ENCODE data around the gene DCAF4. TPM values are rescaled to one million over a fixed set of nuclear protein-coding genes. Genes with fewer than 3 reads are reported as not detected.

The DCAF4 gene
- total and polyA plus RNA-seq, 8 donors: 0.58 to 139 (median 7.7) TPM

DNA sequence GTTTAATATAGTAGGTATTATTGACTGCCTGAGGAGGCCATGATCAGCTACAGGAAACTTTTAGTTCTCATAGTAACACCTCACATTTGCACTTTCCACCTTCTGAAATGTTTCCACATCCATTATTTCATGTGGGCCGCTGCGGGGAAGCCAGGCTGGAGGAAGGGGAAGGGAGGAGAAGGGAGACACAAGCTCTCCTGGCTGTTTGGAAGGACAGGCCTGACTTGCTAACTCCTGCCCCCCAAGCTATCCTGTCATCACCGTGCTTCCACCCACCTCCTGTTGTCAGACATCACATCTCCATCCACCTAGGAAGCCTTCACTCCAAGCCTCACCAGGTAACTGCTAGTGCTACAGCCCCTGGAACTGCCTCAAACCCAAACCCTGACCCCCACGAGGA lies 41.9 kb upstream of the DCAF4 start:
- Histone ChIP-seq H3K4me1 (no peaks in the 10 kb centered on the region), H3K4me3 (no peak overlapping the region), H3K27ac (no peak overlapping the region), H3K36me3 (no peaks in the 10 kb centered on the region), H3K27me3 (peaks cover 0 to 44% (median 4%) of the 10 kb centered on the region in 3 donors), H3K9me3 (no peaks in the 10 kb centered on the region)
- WGBS, 5 donors: 62 to 76% (median 67%) methylated on average over 4 of the region's 4 CpGs
- no peak for DNase-seq
- intact Hi-C loops (cut with DNase I; ENCODE audit: low total_unique reads): no loop called here
- no peak for TF ChIP-seq EP300 (IDR thresholded peaks at IDR 0.05)
- TF ChIP-seq POLR2A (IDR thresholded peaks at IDR 0.05): no peak
- no peak for TF ChIP-seq POLR2AphosphoS5 (IDR thresholded peaks at IDR 0.05)
- TF ChIP-seq, protein P1, sequence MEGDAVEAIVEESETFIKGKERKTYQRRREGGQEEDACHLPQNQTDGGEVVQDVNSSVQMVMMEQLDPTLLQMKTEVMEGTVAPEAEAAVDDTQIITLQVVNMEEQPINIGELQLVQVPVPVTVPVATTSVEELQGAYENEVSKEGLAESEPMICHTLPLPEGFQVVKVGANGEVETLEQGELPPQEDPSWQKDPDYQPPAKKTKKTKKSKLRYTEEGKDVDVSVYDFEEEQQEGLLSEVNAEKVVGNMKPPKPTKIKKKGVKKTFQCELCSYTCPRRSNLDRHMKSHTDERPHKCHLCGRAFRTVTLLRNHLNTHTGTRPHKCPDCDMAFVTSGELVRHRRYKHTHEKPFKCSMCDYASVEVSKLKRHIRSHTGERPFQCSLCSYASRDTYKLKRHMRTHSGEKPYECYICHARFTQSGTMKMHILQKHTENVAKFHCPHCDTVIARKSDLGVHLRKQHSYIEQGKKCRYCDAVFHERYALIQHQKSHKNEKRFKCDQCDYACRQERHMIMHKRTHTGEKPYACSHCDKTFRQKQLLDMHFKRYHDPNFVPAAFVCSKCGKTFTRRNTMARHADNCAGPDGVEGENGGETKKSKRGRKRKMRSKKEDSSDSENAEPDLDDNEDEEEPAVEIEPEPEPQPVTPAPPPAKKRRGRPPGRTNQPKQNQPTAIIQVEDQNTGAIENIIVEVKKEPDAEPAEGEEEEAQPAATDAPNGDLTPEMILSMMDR (IDR thresholded peaks at IDR 0.05): no peak

GRCh38 chr14:72887514-72887913 lies 38.8 kb upstream of the DCAF4 start:
- 88 to 94% (median 93%) methylated on average over 3 of the region's 3 CpGs for WGBS, 5 donors
- no peaks in the 10 kb centered on the region for H3K9me3 ChIP-seq
- TF ChIP-seq, protein P1 (IDR thresholded peaks at IDR 0.05): no peak
- TF ChIP-seq EP300 (IDR thresholded peaks at IDR 0.05): no peak
- no peak for TF ChIP-seq POLR2A (IDR thresholded peaks at IDR 0.05)
- TF ChIP-seq POLR2AphosphoS5 (IDR thresholded peaks at IDR 0.05): no peak
- H3K4me3 ChIP-seq: no peak overlapping the region
- peaks cover 0 to 73% (median 31%) of the 10 kb centered on the region in 3 donors for H3K27me3 ChIP-seq
- H3K36me3 ChIP-seq: no peaks in the 10 kb centered on the region
- intact Hi-C loops (cut with DNase I; ENCODE audit: low total_unique reads): no loop called here
- no peak overlapping the region for H3K27ac ChIP-seq
- peaks cover 11 to 14% (median 12%) of the 10 kb centered on the region in 4 donors for H3K4me1 ChIP-seq
- DNase-seq: no peak

- WGBS, 5 donors: 72 to 86% (median 81%) methylated on average over 2 of the region's 2 CpGs
- Histone ChIP-seq H3K4me3 (no peak overlapping the region), H3K36me3 (no peaks in the 10 kb centered on the region), H3K9me3 (no peaks in the 10 kb centered on the region), H3K4me1 (peaks cover 18 to 20% (median 18%) of the 10 kb centered on the region in 4 donors), H3K27ac (no peak overlapping the region), H3K27me3 (peaks cover 0 to 73% (median 35%) of the 10 kb centered on the region in 3 donors)
- intact Hi-C loops (cut with DNase I; ENCODE audit: low total_unique reads): no loop called here
- no peak for TF ChIP-seq EP300 (IDR thresholded peaks at IDR 0.05)
- TF ChIP-seq, protein P1 (IDR thresholded peaks at IDR 0.05): no peak
- no peak for TF ChIP-seq POLR2A (IDR thresholded peaks at IDR 0.05)
- TF ChIP-seq POLR2AphosphoS5 (IDR thresholded peaks at IDR 0.05): no peak
- DNase-seq: no peak
Observed at GRCh38 chr14:72888192-72888591, 38.1 kb upstream of the DCAF4 start.

GRCh38 chr14:72888636-72889201 lies 37.5 kb upstream of the DCAF4 start:
- no peak for DNase-seq
- intact Hi-C loops (cut with DNase I; ENCODE audit: low total_unique reads): no loop called here
- H3K4me1 ChIP-seq: peaks cover 18 to 23% (median 21%) of the 10 kb centered on the region in 4 donors
- H3K9me3 ChIP-seq: no peaks in the 10 kb centered on the region
- TF ChIP-seq EP300 (IDR thresholded peaks at IDR 0.05): no peak
- H3K4me3 ChIP-seq: no peak overlapping the region
- WGBS, 5 donors: 73 to 79% (median 75%) methylated on average over 2 of the region's 2 CpGs
- peaks cover 0 to 76% (median 35%) of the 10 kb centered on the region in 3 donors for H3K27me3 ChIP-seq
- no peaks in the 10 kb centered on the region for H3K36me3 ChIP-seq
- no peak overlapping the region for H3K27ac ChIP-seq

- intact Hi-C loops (cut with DNase I; ENCODE audit: low total_unique reads): no loop called here
- peaks cover 0 to 74% (median 35%) of the 10 kb centered on the region in 3 donors for H3K27me3 ChIP-seq
- WGBS, 5 donors: 44 to 67% (median 54%) methylated on average over 5 of the region's 5 CpGs
Observed at GRCh38 chr14:72889366-72889765, 36.9 kb upstream of the DCAF4 start.

More at GRCh38 chr14:72889366-72889765, 36.9 kb upstream of the DCAF4 start:
- Histone ChIP-seq H3K27ac (no peak overlapping the region), H3K36me3 (no peaks in the 10 kb centered on the region), H3K4me1 (peaks cover 18 to 26% (median 22%) of the 10 kb centered on the region in 4 donors), H3K4me3 (no peak overlapping the region), H3K9me3 (no peaks in the 10 kb centered on the region)
- DNase-seq: no peak
- TF ChIP-seq EP300 (IDR thresholded peaks at IDR 0.05) (no peak), POLR2AphosphoS5 (IDR thresholded peaks at IDR 0.05) (no peak), POLR2A (IDR thresholded peaks at IDR 0.05) (no peak)
- TF ChIP-seq, protein P1 (IDR thresholded peaks at IDR 0.05): no peak
